Colon (tissue), 2 donors: Measurements from ENCODE around the gene TM4SF18.
"Not testable (repeated sequence)": the region's sequence is repeated elsewhere in the genome, so short reads cannot be mapped to it uniquely, and the experiment has no call there.

Experiments
- FAIRE-seq: peaks from 2 replicates; lab custom pipeline; 2012; peaks lifted over from hg19 to GRCh38; lab: Jason Lieb, UNC
- donor health status: control.
- donor health status: control.

TM4SF18 gene, protein sequence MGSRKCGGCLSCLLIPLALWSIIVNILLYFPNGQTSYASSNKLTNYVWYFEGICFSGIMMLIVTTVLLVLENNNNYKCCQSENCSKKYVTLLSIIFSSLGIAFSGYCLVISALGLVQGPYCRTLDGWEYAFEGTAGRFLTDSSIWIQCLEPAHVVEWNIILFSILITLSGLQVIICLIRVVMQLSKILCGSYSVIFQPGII

DNA sequence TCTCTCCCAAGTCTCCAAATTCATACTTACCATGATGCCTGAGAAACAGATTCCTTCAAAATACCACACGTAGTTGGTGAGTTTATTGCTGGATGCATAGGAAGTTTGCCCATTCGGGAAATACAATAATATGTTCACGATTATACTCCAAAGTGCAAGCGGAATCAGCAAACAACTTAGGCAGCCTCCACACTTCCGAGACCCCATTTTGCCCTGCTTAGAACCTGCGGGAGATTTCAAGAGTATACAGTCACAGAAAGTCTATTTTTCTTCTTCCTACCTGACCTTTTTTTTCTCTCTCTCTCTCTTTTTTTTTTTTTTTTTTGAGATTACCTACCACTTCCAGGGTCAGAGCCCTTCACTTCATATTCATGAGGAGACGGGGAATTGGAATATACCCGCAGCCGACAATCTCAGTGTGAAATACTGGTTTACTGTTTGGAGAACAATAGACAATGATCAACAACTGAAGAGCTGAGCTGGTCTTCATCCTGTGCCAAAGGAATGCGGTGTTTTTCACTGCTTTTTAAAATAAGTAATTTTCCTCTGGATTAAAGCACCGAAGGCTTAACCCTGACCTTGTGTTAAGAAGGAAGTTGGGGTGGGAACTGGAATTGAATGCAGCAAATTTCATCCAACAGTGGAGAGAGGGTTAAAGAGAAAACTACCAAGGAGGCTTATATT, at the start of gene TM4SF18:
Gene TM4SF18 (minus strand): TSS at position 461 of the 684 bp plus-strand sequence. CDS start 254 bp downstream, at position 207.
- FAIRE-seq: no peak

DNA sequence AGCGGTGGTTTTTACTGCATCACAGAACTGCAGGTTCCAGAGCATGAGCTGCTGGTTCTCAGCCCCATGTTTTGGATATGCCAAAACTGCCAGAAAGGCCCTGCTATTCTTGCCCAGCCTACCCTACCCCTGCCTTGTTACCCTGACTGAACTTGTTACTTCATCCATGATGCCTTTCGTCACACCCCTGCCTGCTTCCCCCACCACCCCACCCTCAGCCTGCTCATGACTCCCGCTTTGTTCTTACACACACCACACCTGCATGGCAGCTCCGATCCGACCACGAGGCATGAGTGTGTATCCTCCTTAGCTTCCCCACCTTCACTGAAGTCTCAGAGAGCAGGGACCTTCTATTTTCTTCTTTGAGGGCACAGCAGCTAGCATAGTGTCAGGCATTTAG, 49.1 kb upstream of the TM4SF18 start:
- no peak for FAIRE-seq

DNA sequence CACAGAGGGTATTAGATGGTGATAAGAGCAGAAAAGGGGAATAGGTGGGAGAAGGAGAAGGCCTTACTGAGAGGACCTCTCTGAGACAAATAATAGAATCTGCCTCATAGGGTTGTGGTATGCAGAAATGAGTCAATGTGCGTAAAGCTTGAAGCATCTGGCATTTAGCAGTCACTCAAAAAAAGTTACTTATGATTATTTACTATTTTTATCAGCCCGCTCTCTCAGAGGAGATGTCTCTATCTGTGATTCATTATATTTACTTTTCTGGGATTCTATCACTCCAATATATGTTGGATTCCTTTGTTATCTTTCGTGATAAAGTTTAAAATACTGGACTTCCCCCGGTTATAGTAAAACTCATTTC, 48.6 kb upstream of the TM4SF18 start:
- FAIRE-seq: no peak

GRCh38 chr3:149381173-149382100, 48.0 kb upstream of the TM4SF18 start:
- no peak for FAIRE-seq

DNA sequence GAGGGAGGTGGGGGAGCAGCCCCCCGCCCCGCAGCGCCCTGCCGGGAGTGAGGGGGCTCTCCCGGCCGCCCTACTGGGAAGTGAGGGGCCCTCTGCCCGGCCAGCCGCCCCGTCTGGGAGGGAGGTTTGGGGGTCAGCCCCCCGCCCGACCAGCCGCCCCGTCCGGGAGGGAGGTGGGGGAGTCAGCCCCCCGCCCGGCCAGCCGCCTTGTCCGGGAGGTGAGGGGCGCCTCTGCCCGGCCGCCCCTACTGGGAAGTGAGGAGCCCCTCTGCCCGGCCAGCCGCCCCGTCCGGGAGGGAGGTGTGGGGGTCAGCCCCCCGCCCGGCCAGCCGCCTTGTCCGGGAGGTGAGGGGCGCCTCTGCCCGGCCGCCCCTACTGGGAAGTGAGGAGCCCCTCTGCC, 46.8 kb upstream of the TM4SF18 start:
- not testable (repeated sequence) for FAIRE-seq

- FAIRE-seq: no peak
Measured at GRCh38 chr3:149378478-149379309, 45.3 kb upstream of the TM4SF18 start.

DNA sequence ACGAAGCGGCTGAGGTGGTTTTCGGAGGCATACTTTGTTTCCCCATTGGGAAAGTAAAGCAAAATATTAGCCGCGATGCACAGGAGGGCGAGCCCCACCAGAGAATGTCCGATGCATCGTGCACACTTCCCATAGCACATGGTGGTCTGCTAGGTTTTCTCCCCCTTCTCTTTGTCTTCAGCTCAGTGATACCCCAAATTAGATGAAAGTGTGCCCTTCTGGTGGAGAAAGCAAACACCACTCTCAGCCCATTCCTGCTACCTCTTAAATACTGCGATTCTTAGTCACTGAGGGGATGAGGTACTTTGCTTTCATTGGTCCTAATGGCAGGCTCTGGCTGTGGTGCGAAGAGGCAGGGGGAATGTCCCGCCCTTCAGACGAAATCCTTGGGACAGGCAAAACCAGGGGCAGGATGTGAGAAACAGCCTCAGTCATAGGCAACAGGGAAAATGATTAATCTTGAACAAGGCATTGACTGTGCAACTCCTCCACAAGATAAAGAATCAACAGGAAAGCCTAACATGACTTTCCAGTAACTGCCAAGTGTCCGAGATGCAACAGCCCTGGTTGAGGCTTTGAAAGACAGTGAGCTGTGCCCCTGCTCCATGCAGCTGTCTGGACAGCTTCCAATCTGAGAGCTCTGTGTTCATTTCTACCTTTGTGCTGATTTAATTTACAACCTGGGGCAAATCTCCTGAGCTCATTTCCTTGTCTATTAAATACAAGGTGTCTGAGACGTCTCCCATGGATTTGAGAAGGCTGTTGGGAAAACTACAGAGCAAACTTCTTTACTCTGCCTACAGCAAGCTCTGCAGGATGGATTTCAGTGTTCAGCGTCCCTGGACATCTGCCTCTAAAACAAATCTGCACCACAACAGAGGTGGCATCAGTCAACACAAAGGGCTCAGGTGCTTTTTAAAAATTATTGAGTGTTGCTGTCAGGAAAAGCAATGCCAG, 44.2 kb upstream of the TM4SF18 start, which contains the start of gene TM4SF1:
Gene TM4SF1 (minus strand): TSS at position 242 of the 957 bp plus-strand sequence. CDS start 102 bp downstream, at position 140.
- no peak for FAIRE-seq

DNA sequence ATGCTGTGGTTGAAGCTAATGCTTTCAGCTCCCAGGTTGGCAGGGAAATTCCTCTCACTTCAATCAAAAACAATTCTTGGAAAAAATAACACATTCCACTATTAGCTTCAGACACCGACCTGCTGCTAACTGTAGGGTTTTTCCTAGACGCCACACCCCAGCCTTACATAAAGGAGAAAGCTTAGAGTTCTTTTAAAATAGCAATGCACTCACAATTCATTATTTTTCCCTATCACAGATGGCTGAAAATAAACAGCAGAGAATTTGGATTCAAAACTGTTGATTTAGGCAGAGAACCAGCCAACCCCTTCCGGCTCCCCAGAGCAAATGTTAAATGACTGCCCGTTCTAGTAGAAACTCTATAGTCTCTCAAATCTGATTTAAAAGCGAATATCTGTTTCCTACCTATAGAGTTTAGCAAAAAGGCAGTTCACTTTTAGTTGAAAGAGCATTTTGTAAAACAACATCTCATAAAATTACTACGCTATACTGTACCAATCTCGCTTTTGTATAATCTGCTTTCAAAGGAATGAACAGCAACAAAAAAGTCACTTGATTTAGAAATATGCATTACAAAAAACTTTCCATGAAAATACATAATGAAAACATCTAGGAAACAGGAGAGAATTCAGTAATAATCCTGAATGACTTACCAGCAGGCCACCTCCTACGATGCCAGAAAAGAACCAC, 43.4 kb upstream of the TM4SF18 start:
- FAIRE-seq: no peak

DNA sequence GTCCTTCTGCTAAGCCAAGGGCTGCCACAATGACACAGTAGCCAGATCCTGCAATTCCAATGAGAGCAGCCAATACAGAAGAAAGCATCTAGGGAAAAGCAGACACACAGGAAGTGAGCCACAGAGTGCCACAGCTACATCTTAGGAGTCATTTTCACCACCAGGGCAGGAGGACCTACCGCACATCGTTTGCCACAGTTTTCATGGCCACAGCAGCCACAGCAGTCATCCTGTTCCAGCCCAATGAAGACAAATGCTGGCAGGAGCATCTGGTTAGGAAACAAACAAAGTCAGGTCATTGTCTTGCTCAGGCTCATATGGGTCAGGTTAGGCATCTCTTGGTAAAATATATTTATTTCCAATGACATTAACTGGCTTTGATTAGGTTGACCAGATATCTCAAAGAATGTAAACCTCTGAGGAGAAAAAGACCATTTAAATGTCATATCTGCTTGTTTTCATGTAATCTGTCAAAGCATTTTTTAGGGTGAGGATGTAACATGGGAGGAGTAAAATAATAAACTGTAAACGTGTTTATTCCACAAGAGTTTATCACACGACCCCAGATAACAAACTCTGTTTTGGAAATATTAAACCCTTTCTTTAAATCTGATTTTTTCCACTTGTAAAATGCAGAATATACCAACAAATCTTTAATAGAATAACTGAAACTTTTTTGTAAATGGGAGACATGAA, 42.2 kb upstream of the TM4SF18 start:
- FAIRE-seq: no peak

- no peak for FAIRE-seq
Measured at GRCh38 chr3:149374793-149375500, 41.5 kb upstream of the TM4SF18 start.

DNA sequence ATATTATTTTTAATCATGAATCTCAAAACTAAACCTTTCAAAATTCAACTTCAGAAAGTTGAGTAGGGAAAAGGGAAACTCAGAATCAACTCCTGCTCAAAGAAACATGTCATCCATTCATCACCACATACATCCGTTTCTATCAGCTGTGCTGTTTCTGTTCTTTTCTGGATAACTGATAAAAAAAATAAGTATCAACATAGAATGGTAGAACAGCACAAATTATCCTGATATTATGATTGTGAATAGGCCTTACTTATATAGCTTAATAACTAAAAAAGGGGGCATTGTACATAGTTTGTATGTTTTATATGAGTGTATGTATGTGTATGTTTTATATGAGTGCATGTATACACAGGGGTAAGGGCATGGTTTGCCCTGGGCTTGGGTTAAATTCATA, 41.0 kb upstream of the TM4SF18 start:
- FAIRE-seq: no peak

GRCh38 chr3:149373235-149374125, 40.0 kb upstream of the TM4SF18 start:
- no peak for FAIRE-seq

DNA sequence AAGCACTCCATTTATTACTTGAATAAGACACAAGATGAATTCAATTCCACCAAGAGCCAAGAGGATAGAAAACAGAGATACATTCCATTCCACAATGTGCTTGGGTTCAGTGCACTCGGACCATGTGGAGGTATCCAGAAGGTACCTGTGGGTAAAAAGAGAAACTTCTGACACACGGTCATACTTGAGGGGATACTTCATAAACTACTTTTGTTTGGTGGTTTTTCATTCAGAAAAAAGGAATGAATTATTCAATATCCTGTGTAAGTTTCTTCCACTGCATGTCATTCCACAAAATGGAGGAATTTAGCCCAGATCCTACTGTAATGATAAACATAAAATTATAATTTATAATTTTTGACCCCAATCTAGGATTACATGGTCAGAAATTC, 38.3 kb upstream of the TM4SF18 start:
- FAIRE-seq: no peak

DNA sequence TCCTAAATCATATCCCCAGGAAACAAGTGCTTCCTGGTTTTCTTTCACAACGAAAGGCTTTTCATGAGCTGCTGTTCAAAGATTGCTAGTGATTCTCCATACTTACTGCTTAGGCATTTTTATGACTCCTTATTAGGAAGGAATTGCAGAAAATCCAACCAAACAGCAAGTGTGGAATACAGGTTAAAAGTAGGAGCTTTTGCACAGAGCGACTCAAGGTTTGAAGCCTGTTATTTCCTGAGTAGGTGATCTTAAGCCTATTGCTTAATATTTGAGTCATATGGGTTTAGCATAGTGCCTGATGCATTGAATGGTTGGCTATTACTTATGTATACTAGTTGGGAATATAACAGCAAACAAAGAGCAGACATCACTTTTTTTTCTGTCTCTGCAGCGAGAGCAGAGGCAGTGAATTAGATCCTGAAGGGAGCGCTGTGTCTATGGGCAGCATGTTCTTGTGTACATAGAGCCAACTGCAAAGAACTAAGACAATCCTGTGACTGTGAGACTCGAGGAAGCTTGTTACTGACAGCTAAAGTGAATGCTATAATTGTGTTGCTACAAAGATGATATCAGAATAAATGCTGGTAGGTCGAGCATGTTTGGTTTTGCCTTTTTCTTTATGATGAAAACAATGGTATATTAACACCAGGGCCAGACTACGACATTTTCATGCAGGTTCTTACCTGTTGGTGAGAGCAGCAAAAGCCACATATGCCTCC, 37.7 kb upstream of the TM4SF18 start:
- FAIRE-seq: no peak

DNA sequence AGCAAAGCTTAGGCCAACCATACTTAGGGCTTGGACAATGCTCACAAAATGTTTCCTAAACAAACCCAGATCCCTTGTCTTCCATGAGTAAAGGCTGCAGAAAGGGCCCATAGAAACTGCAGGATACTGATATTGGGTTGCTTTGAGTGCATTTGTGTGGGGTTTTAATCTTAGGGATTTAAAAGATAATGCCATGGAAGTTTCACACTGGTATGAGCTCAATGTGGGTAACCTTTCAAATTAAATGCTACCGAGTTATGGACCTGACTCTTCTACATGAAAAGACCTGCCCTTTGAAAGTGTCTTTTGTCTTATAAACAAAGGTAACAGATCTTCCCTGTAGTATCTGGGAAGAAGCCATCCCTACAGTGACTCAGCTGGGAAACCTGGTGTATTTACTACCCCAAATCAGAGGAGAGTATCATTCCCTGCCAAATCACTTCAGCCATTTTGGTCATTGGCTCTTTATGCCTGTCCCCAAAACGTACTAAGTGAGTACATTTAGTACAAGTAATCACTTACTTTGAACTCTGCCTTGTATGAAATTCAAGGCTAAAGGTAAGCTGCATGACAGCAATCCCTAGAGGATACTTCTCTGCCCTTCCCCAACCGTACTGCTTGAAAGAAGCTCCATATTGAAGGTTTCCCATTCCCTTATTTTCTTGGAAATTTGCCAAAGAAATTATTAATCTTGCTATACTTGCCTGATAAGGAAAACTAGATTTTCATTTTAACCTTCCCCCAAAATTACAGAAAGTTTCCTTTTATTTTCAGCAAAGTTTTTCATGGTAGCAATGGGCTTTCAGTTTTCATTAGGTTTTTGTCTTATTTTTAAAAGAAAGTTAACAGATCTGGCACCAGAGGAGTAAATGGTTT, 36.8 kb upstream of the TM4SF18 start:
- FAIRE-seq: no peak
